GM18502 (cell line): ENCODE measurements around the gene ANXA7.
"Not testable (repeated sequence)": the region's sequence is repeated elsewhere in the genome, so short reads cannot be mapped to it uniquely, and the experiment has no call there.

ENCODE experiments used
- ATAC-seq: cut with Tn5 transposase; IDR thresholded peaks from one replicate; pipeline ENCODE4 v1.9.1; 2021; ENCODE audit warnings: mild to moderate bottlenecking; ENCODE audit not compliant: unreplicated experiment, poor library complexity

Gene ANXA7

DNA sequence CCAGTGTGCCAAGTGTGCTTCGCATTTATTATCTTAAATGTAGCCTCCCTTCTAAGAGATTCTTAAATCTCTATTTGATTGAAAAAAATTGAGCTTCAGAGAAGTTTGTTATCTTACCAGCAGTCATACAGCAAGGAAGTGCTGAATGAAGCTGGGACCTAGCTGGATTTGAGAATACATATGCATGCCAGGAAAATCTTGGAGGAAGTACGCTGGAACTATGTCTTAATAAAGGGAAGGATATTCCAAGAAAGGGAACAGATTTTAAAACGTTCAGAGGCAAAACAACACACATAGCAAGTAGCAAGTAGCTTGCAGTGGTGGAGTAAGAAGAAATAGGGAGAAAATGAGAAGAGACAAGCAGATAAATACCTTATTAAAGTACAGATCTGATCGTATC is 56.7 kb downstream of the ANXA7 start:
- ATAC-seq: no peak

DNA sequence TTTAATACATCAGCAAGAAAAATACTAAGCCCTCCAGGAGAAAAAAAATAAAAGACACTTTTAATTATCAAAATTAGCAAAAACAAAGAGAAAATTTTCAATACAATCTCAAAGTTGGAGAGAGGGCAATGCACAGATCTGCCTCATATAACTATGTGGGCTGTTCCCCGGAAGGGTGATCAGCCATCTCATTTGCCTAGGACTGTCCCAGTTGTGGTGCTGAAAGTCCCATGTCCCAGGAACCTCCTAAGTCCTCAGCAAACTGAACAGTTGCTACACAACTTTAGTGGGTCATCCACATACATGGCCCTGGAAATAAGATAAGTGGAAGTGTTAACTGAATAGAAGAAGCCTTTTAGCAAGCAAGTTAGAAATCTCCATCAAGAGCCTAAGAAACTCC is 69.6 kb downstream of the ANXA7 start:
- no peak for ATAC-seq

DNA sequence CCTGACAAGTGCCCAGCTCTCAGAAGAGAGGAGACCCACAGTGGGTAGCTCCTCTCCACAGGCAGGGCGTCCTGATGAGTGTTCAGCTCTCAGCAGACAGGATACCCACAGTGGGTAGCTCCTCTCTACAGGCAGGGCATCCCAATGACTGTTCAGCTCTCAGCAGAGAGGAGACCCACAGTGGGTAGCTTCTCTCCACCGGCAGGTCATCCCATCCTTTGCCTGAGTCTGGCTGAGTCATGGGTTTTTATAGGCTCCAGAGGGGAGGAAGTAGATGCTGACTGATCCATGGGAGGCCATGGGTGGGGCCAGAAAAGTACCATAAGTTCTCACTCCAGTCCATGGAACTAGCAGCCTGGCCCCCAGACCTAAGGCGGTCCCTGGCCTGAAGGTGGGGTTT is 73.7 kb downstream of the ANXA7 start:
- ATAC-seq: no peak

DNA sequence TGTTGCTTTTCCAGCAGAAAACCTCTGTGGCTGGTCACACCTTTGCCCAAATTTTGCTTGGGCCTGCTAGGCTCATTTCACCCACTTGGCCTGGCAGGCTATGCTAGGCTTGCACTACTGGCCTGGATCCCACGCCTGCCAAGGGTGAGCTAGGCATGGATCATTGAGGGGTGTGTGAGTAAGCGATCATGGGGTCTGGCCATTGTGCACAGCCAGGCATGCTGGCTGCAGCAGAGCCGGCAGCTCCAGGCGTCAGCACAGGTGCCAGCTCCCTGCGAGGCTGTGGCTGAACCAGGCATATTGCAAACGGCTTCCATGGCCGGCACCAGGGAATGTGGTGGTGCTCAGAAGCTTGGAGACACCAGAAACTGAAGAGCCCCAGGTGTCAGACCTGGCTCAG is 74.4 kb downstream of the ANXA7 start:
- ATAC-seq: no peak

DNA sequence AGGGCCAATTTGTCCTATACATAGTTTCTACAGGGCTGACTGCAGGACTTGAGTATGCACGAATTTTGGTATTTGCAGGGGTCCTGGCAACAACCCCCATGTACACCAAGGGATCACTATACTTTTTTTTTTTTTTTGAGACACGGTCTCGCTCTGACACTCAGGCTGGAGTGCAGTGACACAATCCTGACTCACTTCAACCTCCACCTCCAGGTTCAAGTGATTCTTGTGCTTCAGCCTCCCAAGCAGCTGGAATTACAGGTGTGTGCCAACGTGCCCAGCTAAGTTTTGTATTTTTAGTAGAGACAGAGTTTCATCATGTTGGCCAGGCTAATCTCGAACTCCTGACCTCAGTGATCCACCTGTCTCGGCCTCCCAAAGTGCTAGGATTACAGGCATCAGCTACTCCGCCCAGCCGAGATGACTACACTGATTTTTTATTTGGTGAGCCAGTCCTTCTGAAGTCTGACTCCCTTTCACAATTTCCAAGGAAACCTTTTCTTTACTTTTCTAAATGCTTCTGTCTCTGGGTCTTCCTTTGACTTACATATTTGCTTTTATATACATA is 75.0 kb downstream of the ANXA7 start:
- no peak for ATAC-seq

DNA sequence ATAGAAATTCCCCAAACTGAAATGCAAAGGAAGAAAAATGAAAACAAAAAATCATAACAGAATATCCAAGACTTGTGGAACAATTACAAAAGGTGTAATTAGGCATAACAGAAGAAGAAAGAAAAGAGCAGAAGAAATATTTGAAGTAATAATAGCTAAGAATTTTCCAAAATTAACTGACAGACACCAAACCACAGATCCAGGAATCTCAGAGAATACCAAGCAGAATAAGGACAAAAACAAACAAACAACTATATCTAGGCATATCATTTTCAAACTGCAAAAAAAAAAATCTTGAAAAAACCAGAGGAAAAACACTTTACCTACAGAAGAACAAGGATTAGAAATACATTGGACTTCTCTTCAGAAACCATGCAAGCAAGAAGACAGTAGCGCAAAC is 80.7 kb downstream of the ANXA7 start:
- ATAC-seq: no peak

DNA sequence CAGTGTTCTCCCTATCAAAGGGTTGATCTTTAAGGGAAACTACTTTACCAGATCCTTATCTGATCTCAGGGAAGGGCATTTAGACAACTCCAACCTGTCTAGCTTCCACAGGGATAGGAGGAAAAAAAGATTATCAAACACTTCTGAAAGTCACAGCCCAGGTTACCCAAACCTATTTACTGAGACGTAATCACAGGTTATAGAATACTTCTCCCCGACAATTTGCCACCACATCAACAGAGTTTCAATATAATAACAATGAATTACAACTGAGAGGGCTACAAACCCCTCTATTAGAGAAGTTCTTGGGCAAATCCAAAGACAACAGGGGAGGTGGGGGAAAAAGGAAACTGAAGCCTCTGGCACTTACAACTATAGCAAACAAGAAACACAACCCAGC is 81.5 kb downstream of the ANXA7 start:
- ATAC-seq: no peak

DNA sequence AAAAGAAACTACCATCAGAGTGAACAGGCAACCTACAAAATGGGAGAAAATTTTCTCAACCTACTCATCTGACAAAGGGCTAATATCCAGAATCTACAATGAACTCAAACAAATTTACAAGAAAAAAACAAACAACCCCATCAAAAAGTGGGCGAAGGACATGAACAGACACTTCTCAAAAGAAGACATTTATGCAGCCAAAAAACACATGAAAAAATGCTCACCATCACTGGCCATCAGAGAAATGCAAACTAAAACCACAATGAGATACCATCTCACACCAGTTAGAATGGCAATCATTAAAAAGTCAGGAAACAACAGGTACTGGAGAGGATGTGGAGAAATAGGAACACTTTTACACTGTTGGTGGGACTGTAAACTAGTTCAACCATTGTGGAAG is 85.3 kb downstream of the ANXA7 start:
- ATAC-seq: not testable (repeated sequence)

DNA sequence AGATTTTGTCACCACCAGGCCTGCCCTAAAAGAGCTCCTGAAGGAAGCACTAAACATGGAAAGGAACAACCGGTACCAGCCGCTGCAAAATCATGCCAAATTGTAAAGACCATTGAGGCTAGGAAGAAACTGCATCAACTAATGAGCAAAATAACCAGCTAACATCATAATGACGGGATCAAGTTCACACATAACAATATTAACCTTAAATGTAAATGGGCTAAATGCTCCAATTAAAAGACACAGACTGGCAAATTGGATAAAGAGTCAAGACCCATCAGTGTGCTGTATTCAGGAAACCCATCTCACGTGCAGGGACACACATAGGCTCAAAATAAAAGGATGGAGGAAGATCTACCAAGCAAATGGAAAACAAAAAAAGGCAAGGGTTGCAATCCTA is 88.6 kb downstream of the ANXA7 start:
- ATAC-seq: not testable (repeated sequence)
